ENCODE measurements around the gene MEOX1. TPM values are rescaled to one million over a fixed set of nuclear protein-coding genes. Genes with fewer than 3 reads are reported as not detected.

The MEOX1 gene
- total RNA-seq, 1 donor from 2014 or later = 25.3 TPM

DNA sequence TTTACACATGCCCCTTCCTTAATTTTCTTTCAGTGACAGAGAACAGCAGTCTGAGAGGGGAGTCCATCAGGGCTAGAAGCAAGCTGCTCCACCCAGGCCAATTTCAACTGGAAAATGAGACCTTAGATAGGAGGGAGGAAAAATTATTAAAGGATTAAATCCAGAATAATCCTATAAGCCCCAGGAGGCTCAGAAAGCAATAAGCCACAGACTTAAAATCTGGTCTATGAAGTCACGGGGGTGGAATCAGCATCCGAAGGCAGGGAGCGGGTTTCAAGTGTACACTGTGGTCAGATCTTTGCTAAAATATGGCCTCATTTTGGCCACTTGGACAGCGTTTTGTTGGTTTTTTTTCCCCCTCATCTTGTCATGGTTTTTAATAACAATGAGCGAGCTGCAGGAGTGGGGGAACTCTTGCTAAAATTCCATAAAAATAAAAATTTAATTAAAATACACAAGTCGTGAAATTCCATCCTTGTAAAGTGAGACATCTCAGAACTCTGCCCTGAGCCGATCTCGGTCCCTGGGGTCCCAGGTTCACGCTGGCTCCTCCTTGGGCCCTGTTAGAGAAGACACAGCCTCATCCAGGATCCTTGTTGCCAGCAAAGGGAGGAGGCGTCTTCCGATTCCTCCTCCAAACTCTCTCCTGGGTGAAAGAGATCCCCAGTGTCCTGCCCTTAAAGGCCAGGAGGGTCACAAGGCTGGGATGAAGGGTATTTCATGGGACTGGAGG lies 63.9 kb downstream of the MEOX1 start:
- no peak for DNase-seq (ENCODE audit: low spot score)

DNA sequence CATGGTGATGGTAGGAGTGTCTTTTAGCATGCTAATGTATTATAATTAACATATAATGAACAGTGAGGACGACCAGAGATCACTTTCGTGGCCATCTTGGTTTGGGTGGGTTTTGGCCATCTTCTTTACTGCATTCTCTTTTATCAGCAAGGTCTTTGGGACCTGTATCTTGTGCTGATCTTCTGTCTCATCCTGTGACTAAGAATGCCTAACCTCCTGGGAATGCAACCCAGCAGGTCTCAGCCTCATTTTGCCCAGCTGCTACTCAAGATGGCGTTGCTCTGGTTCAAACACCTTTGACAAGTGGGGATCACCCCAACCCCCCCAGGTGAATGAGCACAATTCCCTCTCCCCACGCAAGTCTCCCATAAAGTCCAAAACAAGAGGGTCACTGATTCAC lies 66.3 kb downstream of the MEOX1 start:
- DNase-seq (ENCODE audit: low spot score) = no peak

DNA sequence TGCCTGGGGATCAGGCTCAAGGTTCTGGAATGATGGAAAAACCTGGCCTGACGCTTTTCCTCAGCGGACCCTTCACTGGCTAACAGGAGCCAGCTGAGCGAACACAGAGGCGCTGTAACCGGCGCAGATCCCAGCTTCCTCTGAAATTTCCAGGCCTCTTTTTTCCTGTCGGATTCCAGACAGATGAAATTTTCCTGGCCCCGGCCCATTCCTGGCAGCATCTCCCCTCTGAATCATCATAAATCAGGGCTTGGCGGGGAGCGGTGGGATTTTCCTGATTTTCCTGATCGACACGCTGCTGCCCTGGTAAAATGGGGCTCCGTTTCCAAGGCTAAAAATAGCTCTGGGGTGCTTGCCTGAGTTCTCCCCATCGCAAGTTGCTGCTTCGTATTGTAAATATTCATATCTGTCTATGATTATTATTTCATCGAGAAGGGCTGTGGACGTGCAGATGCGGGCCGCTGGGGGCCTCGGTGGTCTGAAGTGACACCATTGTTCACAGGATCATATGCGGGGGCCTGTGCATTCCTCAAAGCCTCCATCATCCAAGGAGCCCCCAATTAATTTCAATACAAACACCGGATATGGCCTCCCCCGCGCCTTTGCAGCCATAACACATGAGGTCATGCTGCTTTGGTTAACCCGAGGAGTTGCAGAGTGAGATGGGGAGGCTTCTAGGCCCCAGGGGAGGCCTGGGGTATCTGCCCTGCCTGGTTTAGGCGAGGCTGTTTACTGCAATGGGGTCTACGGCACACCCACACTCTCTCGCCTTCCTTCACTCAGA lies 69.8 kb downstream of the MEOX1 start:
- peak; percentile 91 for DNase-seq (ENCODE audit: low spot score)

- no peak for DNase-seq (ENCODE audit: low spot score)
These were observed 70.7 kb downstream of the MEOX1 start for GRCh38 chr17:43591001-43591400.

Other genes with a start within 250 kb of the MEOX1 start
- 37.0 TPM for gene DHX8, start 177.9 kb downstream of the MEOX1 start, total RNA-seq
- 0.48 TPM for gene ETV4, start 115.6 kb downstream of the MEOX1 start, total RNA-seq
- gene SOST, start 96.9 kb upstream of the MEOX1 start, total RNA-seq = not detected
- 103 TPM for gene DUSP3, start 117.1 kb upstream of the MEOX1 start, total RNA-seq
- gene CFAP97D1, start 118.5 kb upstream of the MEOX1 start, total RNA-seq = not detected
- 22.3 TPM for gene MPP3, start 171.2 kb upstream of the MEOX1 start, total RNA-seq
- 121 TPM for gene CD300LG, start 185.3 kb upstream of the MEOX1 start, total RNA-seq
- 2.3 TPM for gene MPP2, start 245.6 kb upstream of the MEOX1 start, total RNA-seq